WERI-Rb-1 (cell line): ENCODE measurements around the gene MEGF11.

Experiments
- DNase-seq: peaks from one replicate; pipeline ENCODE4 v3.0.0-alpha.2; 2020
- H3K27ac ChIP-seq: fragments of 250-450 bp; sonication (Bioruptor Pico); 2 replicates; pipeline ENCODE4 v1.5.1; 2020; ENCODE audit warnings: mild to moderate bottlenecking, moderate library complexity
- H3K27me3 ChIP-seq: fragments of 250-450 bp; sonication (Bioruptor Pico); 2 replicates; pipeline ENCODE4 v1.5.1; 2021; ENCODE audit warnings: mild to moderate bottlenecking, low read depth, moderate library complexity; ENCODE audit not compliant: insufficient read depth, severe bottlenecking
- H3K36me3 ChIP-seq: fragments of 250-450 bp; sonication (Bioruptor Pico); 2 replicates; pipeline ENCODE4 v1.5.1; 2020; ENCODE audit warnings: mild to moderate bottlenecking, moderate library complexity
- H3K4me3 ChIP-seq: 2 replicates; pipeline ENCODE4 v1.5.1; 2011; ENCODE audit warnings: low read depth, mild to moderate bottlenecking, control low read depth, low read length
- H3K9me3 ChIP-seq: fragments of 250-450 bp; sonication (Bioruptor Pico); 2 replicates; pipeline ENCODE4 v1.5.1; 2021; ENCODE audit warnings: mild to moderate bottlenecking, moderate library complexity; ENCODE audit not compliant: severe bottlenecking
- CTCF ChIP-seq: IDR thresholded peaks from 2 replicates; pipeline ENCODE4 v1.5.1; 2011; ENCODE audit warnings: low read depth, mild to moderate bottlenecking, control low read depth, inconsistent platforms, low read length

MEGF11 gene

GRCh38 chr15:66114863-66115425, 138.6 kb downstream of the MEGF11 start:
- no peaks in the 10 kb centered on the region for H3K36me3 ChIP-seq
- H3K27me3 ChIP-seq: no peaks in the 10 kb centered on the region
- no peak for TF ChIP-seq CTCF
- no peak overlapping the region for H3K4me3 ChIP-seq
- no peak for DNase-seq
- H3K9me3 ChIP-seq: no peaks in the 10 kb centered on the region
- no peak overlapping the region for H3K27ac ChIP-seq

- no peak for TF ChIP-seq CTCF
- DNase-seq: no peak
- H3K27ac ChIP-seq: no peak overlapping the region
- H3K36me3 ChIP-seq: no peaks in the 10 kb centered on the region
- H3K27me3 ChIP-seq: no peaks in the 10 kb centered on the region
- no peaks in the 10 kb centered on the region for H3K9me3 ChIP-seq
- no peak overlapping the region for H3K4me3 ChIP-seq
These were observed 141.2 kb downstream of the MEGF11 start for GRCh38 chr15:66112388-66112787.

GRCh38 chr15:66111363-66111762, 142.2 kb downstream of the MEGF11 start:
- H3K27ac ChIP-seq: no peak overlapping the region
- DNase-seq: no peak
- H3K9me3 ChIP-seq: no peaks in the 10 kb centered on the region
- no peaks in the 10 kb centered on the region for H3K36me3 ChIP-seq
- no peak for TF ChIP-seq CTCF
- H3K4me3 ChIP-seq: no peak overlapping the region
- H3K27me3 ChIP-seq: no peaks in the 10 kb centered on the region

- Histone ChIP-seq H3K4me3 (no peak overlapping the region), H3K27me3 (no peaks in the 10 kb centered on the region), H3K27ac (no peak overlapping the region), H3K36me3 (no peaks in the 10 kb centered on the region), H3K9me3 (no peaks in the 10 kb centered on the region)
- DNase-seq: no peak
- no peak for TF ChIP-seq CTCF
These were observed 142.7 kb downstream of the MEGF11 start for GRCh38 chr15:66110864-66111263.

- no peak for DNase-seq
- no peak overlapping the region for H3K4me3 ChIP-seq
- H3K36me3 ChIP-seq: no peaks in the 10 kb centered on the region
- H3K27ac ChIP-seq: no peak overlapping the region
- H3K27me3 ChIP-seq: no peaks in the 10 kb centered on the region
- TF ChIP-seq CTCF: no peak
- no peaks in the 10 kb centered on the region for H3K9me3 ChIP-seq
These were observed 143.7 kb downstream of the MEGF11 start for GRCh38 chr15:66109826-66110225.
